Measurements from ENCODE around the gene VPS8.

Gene VPS8

DNA sequence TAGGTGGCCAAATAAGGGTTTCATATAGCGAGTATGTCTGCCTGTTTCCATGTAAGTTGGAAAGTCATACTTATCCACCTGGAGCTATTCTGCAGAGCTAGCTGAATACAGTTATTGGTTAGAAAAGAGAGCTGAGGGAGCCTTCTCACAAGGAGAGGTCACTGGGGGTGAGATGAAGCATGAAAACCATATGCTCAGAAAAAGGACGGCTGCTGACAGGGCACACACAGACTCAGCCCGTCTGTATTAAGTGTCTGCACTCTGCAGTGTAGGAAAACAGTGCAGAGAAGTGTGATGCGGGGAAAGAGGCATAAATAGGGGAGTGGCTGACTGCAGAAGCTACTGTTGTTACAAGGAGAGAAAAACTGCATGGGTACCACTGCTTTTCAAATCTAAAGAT lies 282.7 kb downstream of the VPS8 start:
- TF ChIP-seq, protein P1, sequence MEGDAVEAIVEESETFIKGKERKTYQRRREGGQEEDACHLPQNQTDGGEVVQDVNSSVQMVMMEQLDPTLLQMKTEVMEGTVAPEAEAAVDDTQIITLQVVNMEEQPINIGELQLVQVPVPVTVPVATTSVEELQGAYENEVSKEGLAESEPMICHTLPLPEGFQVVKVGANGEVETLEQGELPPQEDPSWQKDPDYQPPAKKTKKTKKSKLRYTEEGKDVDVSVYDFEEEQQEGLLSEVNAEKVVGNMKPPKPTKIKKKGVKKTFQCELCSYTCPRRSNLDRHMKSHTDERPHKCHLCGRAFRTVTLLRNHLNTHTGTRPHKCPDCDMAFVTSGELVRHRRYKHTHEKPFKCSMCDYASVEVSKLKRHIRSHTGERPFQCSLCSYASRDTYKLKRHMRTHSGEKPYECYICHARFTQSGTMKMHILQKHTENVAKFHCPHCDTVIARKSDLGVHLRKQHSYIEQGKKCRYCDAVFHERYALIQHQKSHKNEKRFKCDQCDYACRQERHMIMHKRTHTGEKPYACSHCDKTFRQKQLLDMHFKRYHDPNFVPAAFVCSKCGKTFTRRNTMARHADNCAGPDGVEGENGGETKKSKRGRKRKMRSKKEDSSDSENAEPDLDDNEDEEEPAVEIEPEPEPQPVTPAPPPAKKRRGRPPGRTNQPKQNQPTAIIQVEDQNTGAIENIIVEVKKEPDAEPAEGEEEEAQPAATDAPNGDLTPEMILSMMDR (IDR thresholded peaks at IDR 0.05; ENCODE audit: insufficient read depth, low read length, poor library complexity, severe bottlenecking): no peak
- TF ChIP-seq EZH2phosphoT487 (conservative IDR thresholded peaks at IDR 0.05; ENCODE audit: low read length): no peak
- H3K4me3 ChIP-seq (ENCODE audit: insufficient read depth, low read length, poor library complexity, severe bottlenecking): no peak overlapping the region
- no peaks in the 10 kb centered on the region for H3K9me3 ChIP-seq (ENCODE audit: insufficient read depth, low read length)
- H3K27me3 ChIP-seq (ENCODE audit: low read length): no peaks in the 10 kb centered on the region
- H2AFZ ChIP-seq (ENCODE audit: low read depth, low read length, severe bottlenecking): no peak overlapping the region
- H3F3A ChIP-seq (ENCODE audit: insufficient read depth): no peaks in the 10 kb centered on the region
- no peaks in the 10 kb centered on the region for H4K20me1 ChIP-seq (ENCODE audit: low read depth, low read length)
- H3K9me2 ChIP-seq (replicated peaks; ENCODE audit: insufficient read depth, low read length): no peaks in the 10 kb centered on the region
- no peak overlapping the region for H3K27ac ChIP-seq (ENCODE audit: low read depth, low read length)
- no peak overlapping the region for H3K4me2 ChIP-seq (ENCODE audit: low read depth, low read length, poor library complexity, severe bottlenecking)
- no peaks in the 10 kb centered on the region for H3K36me3 ChIP-seq (ENCODE audit: low read length)
- H3K9ac ChIP-seq (ENCODE audit: low read length): no peak overlapping the region
- no peaks in the 10 kb centered on the region for H3K79me2 ChIP-seq (ENCODE audit: insufficient read depth, low read length)

All from SU-DHL-6 (cell line).